Loucy (cell line): ENCODE data around the gene ARL13B.

Experiments used
- EZH2phosphoT487 ChIP-seq: fragments of 200-600 bp; IDR thresholded peaks from 2 replicates; pipeline ENCODE4 v1.6.1; 2018; ENCODE audit warnings: antibody characterized with exemption, mild to moderate bottlenecking, moderate library complexity, borderline replicate concordance
- TF ChIP-seq, protein P1 (sequence below): fragments of 200-600 bp; sonication (generic); conservative IDR thresholded peaks from 2 replicates; pipeline ENCODE4 v1.5.1; 2014; ENCODE audit warnings: mild to moderate bottlenecking, antibody characterized with exemption, low read length

DNA sequence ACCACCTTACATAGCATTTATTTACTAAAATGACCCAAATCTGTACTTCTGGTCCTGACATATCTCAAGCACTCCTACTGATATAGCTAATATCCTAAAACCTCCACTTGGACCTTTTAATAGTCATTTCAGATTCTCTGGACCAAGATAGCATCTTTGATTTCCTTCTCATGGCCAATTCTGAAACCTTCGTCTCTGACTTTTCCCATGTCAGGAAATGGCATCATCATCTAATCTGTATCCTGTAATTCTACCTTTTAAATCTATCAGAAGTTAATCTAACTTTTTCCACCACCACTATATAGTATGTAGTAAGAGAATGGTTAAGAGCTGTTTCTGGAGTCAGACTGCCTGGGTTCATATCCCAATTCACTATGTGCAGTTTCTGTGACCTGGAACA lies 32.2 kb downstream of the ARL13B start:
- TF ChIP-seq, protein P1, sequence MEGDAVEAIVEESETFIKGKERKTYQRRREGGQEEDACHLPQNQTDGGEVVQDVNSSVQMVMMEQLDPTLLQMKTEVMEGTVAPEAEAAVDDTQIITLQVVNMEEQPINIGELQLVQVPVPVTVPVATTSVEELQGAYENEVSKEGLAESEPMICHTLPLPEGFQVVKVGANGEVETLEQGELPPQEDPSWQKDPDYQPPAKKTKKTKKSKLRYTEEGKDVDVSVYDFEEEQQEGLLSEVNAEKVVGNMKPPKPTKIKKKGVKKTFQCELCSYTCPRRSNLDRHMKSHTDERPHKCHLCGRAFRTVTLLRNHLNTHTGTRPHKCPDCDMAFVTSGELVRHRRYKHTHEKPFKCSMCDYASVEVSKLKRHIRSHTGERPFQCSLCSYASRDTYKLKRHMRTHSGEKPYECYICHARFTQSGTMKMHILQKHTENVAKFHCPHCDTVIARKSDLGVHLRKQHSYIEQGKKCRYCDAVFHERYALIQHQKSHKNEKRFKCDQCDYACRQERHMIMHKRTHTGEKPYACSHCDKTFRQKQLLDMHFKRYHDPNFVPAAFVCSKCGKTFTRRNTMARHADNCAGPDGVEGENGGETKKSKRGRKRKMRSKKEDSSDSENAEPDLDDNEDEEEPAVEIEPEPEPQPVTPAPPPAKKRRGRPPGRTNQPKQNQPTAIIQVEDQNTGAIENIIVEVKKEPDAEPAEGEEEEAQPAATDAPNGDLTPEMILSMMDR = no peak
- TF ChIP-seq EZH2phosphoT487 = no peak
